OCI-LY7 (cell line): ENCODE results near the gene CUBN.

Experiments
- EZH2phosphoT487 ChIP-seq: fragments of 200-600 bp; sonication (generic); IDR thresholded peaks from 2 replicates; pipeline ENCODE4 v1.6.1; 2018; ENCODE audit warnings: low read depth, borderline replicate concordance, mild to moderate bottlenecking, mixed run types, antibody characterized with exemption, low read length, moderate library complexity, mixed read lengths
- TF ChIP-seq, protein P1 (sequence below): fragments of 200-600 bp; sonication (generic); conservative IDR thresholded peaks from 2 replicates; pipeline ENCODE4 v1.5.1; 2014; ENCODE audit warnings: mild to moderate bottlenecking, antibody characterized with exemption, low read length, moderate library complexity, mixed read lengths

DNA sequence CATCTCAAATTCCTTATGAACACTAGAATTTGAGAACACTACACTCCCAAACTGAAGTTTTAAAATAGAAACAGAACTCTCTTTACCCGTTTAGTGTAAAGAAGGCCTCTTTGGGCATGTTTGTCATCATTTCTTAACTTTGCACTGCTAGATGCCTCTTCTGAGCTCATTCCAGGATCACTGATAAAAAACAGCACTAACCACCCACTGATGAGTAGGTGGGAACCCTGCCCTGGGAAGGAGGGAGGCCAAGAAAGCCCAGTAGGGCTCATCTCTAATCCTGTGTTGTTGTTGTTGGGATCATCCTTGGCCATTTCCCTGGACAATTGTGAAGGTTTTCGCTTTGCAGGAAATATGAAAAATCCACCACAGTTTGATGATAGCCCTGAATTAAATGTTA lies 68.2 kb downstream of the CUBN start:
- TF ChIP-seq, protein P1, sequence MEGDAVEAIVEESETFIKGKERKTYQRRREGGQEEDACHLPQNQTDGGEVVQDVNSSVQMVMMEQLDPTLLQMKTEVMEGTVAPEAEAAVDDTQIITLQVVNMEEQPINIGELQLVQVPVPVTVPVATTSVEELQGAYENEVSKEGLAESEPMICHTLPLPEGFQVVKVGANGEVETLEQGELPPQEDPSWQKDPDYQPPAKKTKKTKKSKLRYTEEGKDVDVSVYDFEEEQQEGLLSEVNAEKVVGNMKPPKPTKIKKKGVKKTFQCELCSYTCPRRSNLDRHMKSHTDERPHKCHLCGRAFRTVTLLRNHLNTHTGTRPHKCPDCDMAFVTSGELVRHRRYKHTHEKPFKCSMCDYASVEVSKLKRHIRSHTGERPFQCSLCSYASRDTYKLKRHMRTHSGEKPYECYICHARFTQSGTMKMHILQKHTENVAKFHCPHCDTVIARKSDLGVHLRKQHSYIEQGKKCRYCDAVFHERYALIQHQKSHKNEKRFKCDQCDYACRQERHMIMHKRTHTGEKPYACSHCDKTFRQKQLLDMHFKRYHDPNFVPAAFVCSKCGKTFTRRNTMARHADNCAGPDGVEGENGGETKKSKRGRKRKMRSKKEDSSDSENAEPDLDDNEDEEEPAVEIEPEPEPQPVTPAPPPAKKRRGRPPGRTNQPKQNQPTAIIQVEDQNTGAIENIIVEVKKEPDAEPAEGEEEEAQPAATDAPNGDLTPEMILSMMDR, result no peak
- no peak for TF ChIP-seq EZH2phosphoT487
